GM23248 (cell line): Measurements from ENCODE around the gene CHST7. TPM values are rescaled to one million over a fixed set of nuclear protein-coding genes. Genes with fewer than 3 reads are reported as not detected.
"Not testable (repeated sequence)": the region's sequence is repeated elsewhere in the genome, so short reads cannot be mapped to it uniquely, and the experiment has no call there.

ENCODE experiments used
- DNase-seq: peaks from one replicate; pipeline ENCODE4 v3.0.0-alpha.2; 2015
- H2AFZ ChIP-seq: fragments of 200-600 bp; sonication (generic); 2 replicates; pipeline ENCODE4 v1.6.1; 2016; ENCODE audit warnings: antibody characterized with exemption
- H3F3A ChIP-seq: fragments of 200-600 bp; sonication (generic); 2 replicates; pipeline ENCODE4 v1.6.1; 2016; ENCODE audit warnings: mild to moderate bottlenecking, antibody characterized with exemption, mixed run types; ENCODE audit not compliant: insufficient read depth
- H3K27ac ChIP-seq: fragments of 200-600 bp; sonication (generic); 2 replicates; pipeline ENCODE4 v1.5.1; 2016; ENCODE audit warnings: mild to moderate bottlenecking
- H3K27me3 ChIP-seq: fragments of 200-600 bp; sonication (generic); replicated peaks from 2 replicates; pipeline ENCODE4 v1.6.1; 2016; ENCODE audit warnings: mild to moderate bottlenecking; ENCODE audit not compliant: insufficient read depth
- H3K36me3 ChIP-seq: fragments of 200-600 bp; sonication (generic); 2 replicates; pipeline ENCODE4 v1.6.1; 2016; ENCODE audit warnings: low read depth, mild to moderate bottlenecking
- H3K4me1 ChIP-seq: fragments of 200-600 bp; sonication (generic); 2 replicates; pipeline ENCODE4 v1.6.1; 2016; ENCODE audit warnings: mild to moderate bottlenecking; ENCODE audit not compliant: insufficient read depth
- H3K4me2 ChIP-seq: fragments of 200-600 bp; sonication (generic); one replicate; pipeline ENCODE4 v1.6.1; 2016; ENCODE audit warnings: mild to moderate bottlenecking; ENCODE audit not compliant: unreplicated experiment
- H3K4me3 ChIP-seq: fragments of 200-600 bp; sonication (generic); 2 replicates; pipeline ENCODE4 v1.5.1; 2016; ENCODE audit warnings: mild to moderate bottlenecking
- H3K79me2 ChIP-seq: fragments of 200-600 bp; sonication (generic); 2 replicates; pipeline ENCODE4 v1.6.1; 2016; ENCODE audit warnings: mild to moderate bottlenecking; ENCODE audit not compliant: insufficient read depth
- H3K9ac ChIP-seq: fragments of 200-600 bp; sonication (generic); 2 replicates; pipeline ENCODE4 v1.6.1; 2016; ENCODE audit warnings: mild to moderate bottlenecking
- H3K9me2 ChIP-seq: fragments of 200-600 bp; sonication (generic); 2 replicates; pipeline ENCODE4 v1.6.1; 2016; ENCODE audit warnings: mixed run types, mild to moderate bottlenecking, moderate library complexity; ENCODE audit not compliant: insufficient read depth
- H3K9me3 ChIP-seq: fragments of 200-600 bp; sonication (generic); one replicate; pipeline ENCODE4 v1.6.1; 2017; ENCODE audit warnings: low read depth
- H4K20me1 ChIP-seq: fragments of 200-600 bp; sonication (generic); 2 replicates; pipeline ENCODE4 v1.6.0; 2016; ENCODE audit not compliant: insufficient read depth
- EZH2 ChIP-seq: fragments of 200-600 bp; sonication (generic); IDR thresholded peaks from 2 replicates; pipeline ENCODE4 v1.6.1; 2018; ENCODE audit warnings: antibody characterized with exemption, mild to moderate bottlenecking; ENCODE audit not compliant: insufficient read depth, poor library complexity, severe bottlenecking
- EZH2phosphoT487 ChIP-seq: fragments of 200-600 bp; sonication (generic); IDR thresholded peaks from 2 replicates; pipeline ENCODE4 v1.6.1; 2018; ENCODE audit warnings: antibody characterized with exemption, moderate library complexity, mild to moderate bottlenecking, low read depth; ENCODE audit not compliant: insufficient read depth
- WGBS, 2 experiments: methylation state at CpG; one replicate each; pipeline ENCODE4 v1.1.6; 2015 to 2017; ENCODE audit warnings: low lambda C conversion rate in 2 of 2, low coverage in 1 of 2; ENCODE audit errors: missing lambda C conversion rate in 2 of 2; 5-methylcytosine and 5-hydroxymethylcytosine counted together
- in situ Hi-C: fragments of 300-500 bp; cut with MboI; formaldehyde crosslinking; loops from 2 replicates; pipeline ENCODE4 v1.15.0; 2020
- polyA plus RNA-seq: library from polyadenylated mRNA; unstranded; fragments of >200 nt; fragmentation: Nextera tagmentation; extraction: Ambion mirVana; gene quantifications from 2 replicates; pipeline ENCODE4 v1.2.1, GENCODE V29; 2016
- total RNA-seq: library from RNA; depleted of rRNA; stranded (reverse); fragments of >200 nt; shearing (Covaris generic); gene quantifications from 2 replicates; pipeline ENCODE4 v1.2.3, GENCODE V29; 2014; rRNA removed

Gene CHST7, protein sequence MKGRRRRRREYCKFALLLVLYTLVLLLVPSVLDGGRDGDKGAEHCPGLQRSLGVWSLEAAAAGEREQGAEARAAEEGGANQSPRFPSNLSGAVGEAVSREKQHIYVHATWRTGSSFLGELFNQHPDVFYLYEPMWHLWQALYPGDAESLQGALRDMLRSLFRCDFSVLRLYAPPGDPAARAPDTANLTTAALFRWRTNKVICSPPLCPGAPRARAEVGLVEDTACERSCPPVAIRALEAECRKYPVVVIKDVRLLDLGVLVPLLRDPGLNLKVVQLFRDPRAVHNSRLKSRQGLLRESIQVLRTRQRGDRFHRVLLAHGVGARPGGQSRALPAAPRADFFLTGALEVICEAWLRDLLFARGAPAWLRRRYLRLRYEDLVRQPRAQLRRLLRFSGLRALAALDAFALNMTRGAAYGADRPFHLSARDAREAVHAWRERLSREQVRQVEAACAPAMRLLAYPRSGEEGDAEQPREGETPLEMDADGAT
- total RNA-seq (17.5 and 27.8 TPM in 2 replicates), polyA plus RNA-seq (9.3 and 9.8 TPM in 2 replicates)

DNA sequence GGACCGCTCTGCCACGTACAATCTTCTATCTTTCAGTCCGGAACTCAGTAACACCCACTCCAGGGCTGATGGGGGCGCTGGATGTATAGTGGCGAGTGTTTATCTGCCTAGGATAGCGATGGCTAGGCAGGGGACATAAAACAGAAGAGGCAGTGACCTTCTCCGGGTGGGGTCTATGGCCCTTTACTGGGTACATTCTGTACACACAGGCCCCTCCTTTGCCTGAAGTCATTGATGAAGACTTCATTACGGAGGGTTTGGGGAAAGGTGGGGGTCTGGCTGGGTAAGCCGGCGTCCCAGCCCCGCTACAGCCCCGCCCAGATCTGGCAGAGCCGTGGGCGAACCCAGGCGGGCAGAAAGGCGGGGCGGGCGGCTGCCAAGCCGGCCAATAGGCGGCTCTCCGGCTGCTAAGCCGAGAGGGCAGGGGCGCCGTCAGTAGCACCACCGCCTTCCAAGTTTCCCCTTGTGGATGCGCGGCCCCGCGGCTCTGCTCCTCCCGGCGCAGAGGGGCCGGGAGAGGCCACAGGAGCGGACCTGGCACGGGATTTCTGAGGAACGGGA, at the start of gene CHST7:
Gene CHST7 (plus strand): TSS at position 435 of the 561 bp plus-strand sequence. CDS start 167 bp downstream, outside the sequence.
- Histone ChIP-seq H4K20me1 (no peaks in the 10 kb centered on the region), H3K27ac (peak within 1 kb of the TSS; percentile 66), H3K79me2 (peaks cover 2% of the 10 kb centered on the region), H3K36me3 (no peaks in the 10 kb centered on the region), H3K27me3 (no peaks in the 10 kb centered on the region), H3K9me2 (no peaks in the 10 kb centered on the region), H3K4me3 (peak within 1 kb of the TSS; percentile 79), H3K4me2 (peak within 1 kb of the TSS; percentile 79), H3F3A (peaks cover 9% of the 10 kb centered on the region), H3K9ac (peak within 1 kb of the TSS; percentile 74), H3K4me1 (peaks cover 7% of the 10 kb centered on the region), H2AFZ (peak within 1 kb of the TSS; percentile 89), H3K9me3 (no peaks in the 10 kb centered on the region)
- TF ChIP-seq EZH2 (no peak), EZH2phosphoT487 (no peak)
- peak; percentile 81 for DNase-seq
- in situ Hi-C loops, result loop anchor here (25.0 kb wide), 1 partner anchor 214 kb away; no protein-coding TSS in a partner anchor
- WGBS, 2 experiments, result 6 to 8% methylated on average over 7 to 8 of the region's 35 CpGs

DNA sequence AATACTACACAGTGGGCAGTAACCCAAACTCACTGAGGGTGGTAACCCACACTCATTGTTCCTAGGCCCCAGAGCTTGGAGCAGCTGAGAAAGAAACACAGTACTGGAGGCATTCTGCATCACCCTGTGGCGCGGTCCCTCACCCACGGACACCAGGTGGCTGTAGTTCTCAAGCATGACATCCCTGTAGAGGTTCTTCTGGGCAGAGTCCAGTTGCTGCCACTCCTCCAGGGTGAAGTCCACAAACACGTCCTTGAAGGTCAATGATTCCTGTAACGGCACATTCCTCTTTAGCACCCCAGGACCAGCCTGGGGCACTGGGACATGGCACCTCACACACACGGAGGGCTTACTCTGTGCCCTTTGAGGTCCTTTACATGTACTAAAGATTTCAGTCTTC, 44.9 kb upstream of the CHST7 start:
- H4K20me1 ChIP-seq, H3K9ac ChIP-seq, H3K4me1 ChIP-seq, H3K36me3 ChIP-seq, H3F3A ChIP-seq, H3K79me2 ChIP-seq, H3K9me2 ChIP-seq, in situ Hi-C loops, H3K4me3 ChIP-seq, H3K4me2 ChIP-seq, H3K9me3 ChIP-seq, H3K27me3 ChIP-seq, H3K27ac ChIP-seq, H2AFZ ChIP-seq, DNase-seq: not testable (repeated sequence)
- 72 to 90% methylated on average over 4 to 5 of the region's 6 CpGs for WGBS, 2 experiments

DNA sequence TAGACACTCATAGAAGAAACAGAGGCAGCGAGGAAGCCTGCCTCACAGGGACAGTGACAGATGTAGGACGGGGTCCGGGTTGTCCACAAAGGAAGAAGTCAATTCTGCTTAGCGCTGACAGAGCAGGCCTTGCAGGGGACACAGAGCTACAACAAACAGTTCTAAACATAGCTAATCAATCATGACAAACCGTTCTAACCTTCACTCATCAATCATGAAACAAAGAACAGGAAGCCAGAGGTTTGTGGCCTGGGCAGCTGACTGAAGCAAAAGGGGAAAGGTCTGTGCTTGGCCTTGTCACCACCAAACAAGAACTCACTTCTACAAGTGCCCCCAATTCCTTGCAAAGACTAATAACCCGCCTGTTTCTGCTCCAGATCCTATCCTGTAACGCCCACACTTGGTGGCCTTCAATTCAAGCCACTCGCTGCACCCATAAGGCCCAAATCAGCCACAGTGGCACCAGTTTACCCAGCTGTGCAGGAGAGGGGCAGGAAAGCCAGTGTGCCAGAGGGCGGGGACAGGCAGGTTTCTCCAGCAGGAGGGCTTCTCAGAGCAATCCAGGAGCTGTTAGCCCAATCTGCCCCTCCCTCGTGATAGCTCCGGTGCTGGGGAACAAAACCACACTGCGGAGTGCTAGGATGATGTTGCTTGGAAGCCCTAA, 43.7 kb upstream of the CHST7 start:
- 87 to 93% methylated on average over 6 to 8 of the region's 12 CpGs for WGBS, 2 experiments
- H3F3A ChIP-seq, H3K4me2 ChIP-seq, H3K9me2 ChIP-seq, H3K27ac ChIP-seq, H3K27me3 ChIP-seq, H3K4me3 ChIP-seq, H4K20me1 ChIP-seq, in situ Hi-C loops, H3K9ac ChIP-seq, H3K9me3 ChIP-seq, H2AFZ ChIP-seq, H3K36me3 ChIP-seq, DNase-seq, H3K4me1 ChIP-seq, H3K79me2 ChIP-seq: not testable (repeated sequence)

GRCh38 chrX:46530404-46530908, 43.1 kb upstream of the CHST7 start:
- in situ Hi-C loops, H3K4me3 ChIP-seq: not testable (repeated sequence)
- no CpG with 5 or more reads among the region's 1 CpG for WGBS, 2 experiments

More at GRCh38 chrX:46530404-46530908, 43.1 kb upstream of the CHST7 start:
- H3K27me3 ChIP-seq, H3K4me1 ChIP-seq, H3K27ac ChIP-seq, H3F3A ChIP-seq, H3K79me2 ChIP-seq, H4K20me1 ChIP-seq, H3K9me2 ChIP-seq, DNase-seq, H3K9ac ChIP-seq, H3K4me2 ChIP-seq, H3K36me3 ChIP-seq, H2AFZ ChIP-seq, H3K9me3 ChIP-seq: not testable (repeated sequence)
